Activated CD4-positive, alpha-beta T cell treated with anti-CD3 and anti-CD28 coated beads for 48 hours (primary cell): ENCODE measurements around the gene PPL.

Source experiments
- DNase-seq: peaks from one replicate; pipeline ENCODE4 v3.0.0-alpha.2; 2020

PPL gene

GRCh38 chr16:4859190-4859899, 77.6 kb downstream of the PPL start:
- DNase-seq = no peak

GRCh38 chr16:4855804-4856203, 81.1 kb downstream of the PPL start:
- no peak for DNase-seq

- DNase-seq = no peak
Observed at GRCh38 chr16:4855371-4855770, 81.6 kb downstream of the PPL start.

- DNase-seq = no peak
Observed at GRCh38 chr16:4852221-4852872, 84.6 kb downstream of the PPL start.

- DNase-seq = no peak
Observed at GRCh38 chr16:4850211-4850610, 86.7 kb downstream of the PPL start.

GRCh38 chr16:4847774-4848587, 89.0 kb downstream of the PPL start:
- DNase-seq = peak; percentile 52

- peak; percentile 100 for DNase-seq
Observed at GRCh38 chr16:4846901-4847773, 89.8 kb downstream of the PPL start, which contains the start of the genes GLYR1 and UBN1. Gene GLYR1 (minus strand): TSS chr16:4847288. CDS start chr16:4847265, 23 bp downstream. Gene UBN1 (plus strand): TSS chr16:4847481. CDS start chr16:4852918, 5,437 bp downstream.

GRCh38 chr16:4846503-4846900, 90.4 kb downstream of the PPL start:
- peak; percentile 43 for DNase-seq

GRCh38 chr16:4840984-4841383, 96.0 kb downstream of the PPL start:
- no peak for DNase-seq

- no peak for DNase-seq
Observed at GRCh38 chr16:4839942-4840341, 97.0 kb downstream of the PPL start.

GRCh38 chr16:4837733-4838501, 99.0 kb downstream of the PPL start:
- DNase-seq = no peak

- DNase-seq = no peak
Observed at GRCh38 chr16:4836727-4837126, 100.2 kb downstream of the PPL start.

- no peak for DNase-seq
Observed at GRCh38 chr16:4833584-4833983, 103.4 kb downstream of the PPL start.

GRCh38 chr16:4832698-4833343, 104.1 kb downstream of the PPL start:
- DNase-seq = no peak
